GM12873 (cell line): ENCODE results near the gene BCAT1.

Experiments used
- TF ChIP-seq, protein P1 (sequence below): IDR thresholded peaks from 2 replicates; pipeline ENCODE4 v1.5.1; 2012; ENCODE audit warnings: low read depth, mild to moderate bottlenecking, moderate library complexity, low read length, control low read depth; ENCODE audit not compliant: insufficient read depth; ENCODE audit errors: missing control alignments

Gene BCAT1

DNA sequence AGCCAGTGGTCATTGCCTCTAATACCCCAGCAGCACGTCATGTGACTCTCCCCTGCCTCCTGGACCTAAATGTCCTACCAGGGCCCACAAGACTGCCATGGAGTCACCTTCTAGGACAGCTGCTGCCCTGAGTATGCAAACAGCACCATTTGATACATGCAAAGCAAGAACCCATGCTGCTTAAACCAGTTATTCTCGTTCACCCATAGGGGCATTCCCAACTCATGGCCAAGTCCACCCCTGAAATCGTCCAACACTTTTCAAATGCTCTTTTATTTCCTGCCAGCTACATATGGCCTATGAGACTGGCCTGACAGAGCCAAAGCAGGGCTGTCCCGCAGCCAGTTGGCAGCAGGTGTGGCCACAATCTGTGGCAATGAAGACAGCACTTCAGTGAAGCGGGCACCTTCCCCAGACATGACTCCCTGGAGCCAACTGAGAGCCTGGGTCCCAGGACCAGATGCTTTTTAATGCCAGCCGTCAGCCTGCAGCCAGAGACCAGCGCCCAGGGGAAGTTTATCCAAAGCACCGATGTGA lies 99.9 kb downstream of the BCAT1 start:
- TF ChIP-seq, protein P1, sequence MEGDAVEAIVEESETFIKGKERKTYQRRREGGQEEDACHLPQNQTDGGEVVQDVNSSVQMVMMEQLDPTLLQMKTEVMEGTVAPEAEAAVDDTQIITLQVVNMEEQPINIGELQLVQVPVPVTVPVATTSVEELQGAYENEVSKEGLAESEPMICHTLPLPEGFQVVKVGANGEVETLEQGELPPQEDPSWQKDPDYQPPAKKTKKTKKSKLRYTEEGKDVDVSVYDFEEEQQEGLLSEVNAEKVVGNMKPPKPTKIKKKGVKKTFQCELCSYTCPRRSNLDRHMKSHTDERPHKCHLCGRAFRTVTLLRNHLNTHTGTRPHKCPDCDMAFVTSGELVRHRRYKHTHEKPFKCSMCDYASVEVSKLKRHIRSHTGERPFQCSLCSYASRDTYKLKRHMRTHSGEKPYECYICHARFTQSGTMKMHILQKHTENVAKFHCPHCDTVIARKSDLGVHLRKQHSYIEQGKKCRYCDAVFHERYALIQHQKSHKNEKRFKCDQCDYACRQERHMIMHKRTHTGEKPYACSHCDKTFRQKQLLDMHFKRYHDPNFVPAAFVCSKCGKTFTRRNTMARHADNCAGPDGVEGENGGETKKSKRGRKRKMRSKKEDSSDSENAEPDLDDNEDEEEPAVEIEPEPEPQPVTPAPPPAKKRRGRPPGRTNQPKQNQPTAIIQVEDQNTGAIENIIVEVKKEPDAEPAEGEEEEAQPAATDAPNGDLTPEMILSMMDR, result no peak

DNA sequence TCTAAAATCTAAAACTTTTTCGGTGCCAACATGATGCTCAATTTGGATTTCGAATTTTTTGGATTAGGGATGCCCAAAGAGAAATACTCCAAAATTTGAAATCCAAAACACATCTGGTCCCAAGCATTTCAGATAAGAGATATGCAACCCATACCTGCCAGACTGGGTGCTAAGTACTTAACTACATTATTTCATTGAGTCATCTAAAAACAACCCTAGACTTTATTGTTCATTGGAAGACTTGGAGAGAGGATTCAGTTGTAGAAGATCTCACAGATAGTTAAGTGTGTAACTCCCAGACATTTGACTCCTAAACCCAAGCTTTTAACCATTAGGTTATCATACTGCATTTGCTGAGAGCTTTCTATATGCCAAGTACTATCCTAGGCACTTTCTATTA lies 102.2 kb downstream of the BCAT1 start:
- TF ChIP-seq, protein P1, result no peak

DNA sequence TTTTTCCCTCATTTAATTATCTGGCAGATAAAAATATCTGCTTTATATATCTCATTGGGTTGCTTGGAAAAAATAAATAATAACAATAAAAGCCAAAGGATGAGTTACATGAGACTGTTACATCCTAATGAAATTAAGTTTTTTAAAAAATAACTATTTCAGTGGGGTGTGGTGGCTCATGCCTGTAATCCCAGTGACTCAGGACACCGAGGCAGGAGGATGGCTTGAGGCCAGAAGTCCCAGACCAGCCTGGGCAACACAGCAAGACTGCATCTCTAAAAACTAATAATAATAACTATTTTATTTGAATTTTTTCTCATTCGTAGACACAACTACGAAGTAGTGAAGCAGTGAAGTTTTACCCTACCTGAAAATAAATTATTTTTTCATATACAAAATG lies 103.3 kb downstream of the BCAT1 start:
- TF ChIP-seq, protein P1, result no peak

DNA sequence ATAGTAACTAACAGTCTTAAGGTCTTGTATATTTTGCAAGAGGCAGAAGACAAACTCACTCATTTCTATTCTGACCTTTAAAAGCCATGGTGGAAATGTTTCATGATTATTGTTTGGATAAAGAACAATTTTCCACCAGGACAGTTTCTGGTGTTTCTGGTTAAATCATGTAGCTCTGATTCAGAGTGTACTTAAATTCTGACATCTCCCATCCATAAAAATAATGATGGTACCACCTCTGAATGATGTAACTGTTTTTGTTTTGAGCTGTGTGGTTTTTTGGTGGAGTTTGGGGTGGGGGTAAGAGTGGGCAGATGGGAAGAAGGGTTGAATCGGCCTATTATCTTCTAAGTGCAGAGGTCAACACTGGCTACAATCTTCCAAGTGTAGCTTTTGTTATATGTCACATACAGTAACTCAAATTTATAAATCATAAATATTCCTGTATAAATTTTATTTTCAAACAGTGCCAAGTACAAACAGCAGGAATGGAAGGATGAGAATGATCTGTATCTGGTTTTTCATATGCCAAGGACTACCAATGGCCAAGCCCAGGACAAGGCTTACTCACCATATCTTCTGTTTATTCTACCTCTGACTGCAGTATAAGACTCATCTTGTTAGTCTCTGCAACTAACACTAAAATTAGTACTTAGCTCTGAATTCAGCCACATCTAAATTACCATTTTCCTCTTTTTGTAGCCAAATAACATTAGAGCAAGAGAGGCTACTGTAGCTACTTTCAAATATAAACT lies 108.7 kb downstream of the BCAT1 start:
- TF ChIP-seq, protein P1, result no peak

DNA sequence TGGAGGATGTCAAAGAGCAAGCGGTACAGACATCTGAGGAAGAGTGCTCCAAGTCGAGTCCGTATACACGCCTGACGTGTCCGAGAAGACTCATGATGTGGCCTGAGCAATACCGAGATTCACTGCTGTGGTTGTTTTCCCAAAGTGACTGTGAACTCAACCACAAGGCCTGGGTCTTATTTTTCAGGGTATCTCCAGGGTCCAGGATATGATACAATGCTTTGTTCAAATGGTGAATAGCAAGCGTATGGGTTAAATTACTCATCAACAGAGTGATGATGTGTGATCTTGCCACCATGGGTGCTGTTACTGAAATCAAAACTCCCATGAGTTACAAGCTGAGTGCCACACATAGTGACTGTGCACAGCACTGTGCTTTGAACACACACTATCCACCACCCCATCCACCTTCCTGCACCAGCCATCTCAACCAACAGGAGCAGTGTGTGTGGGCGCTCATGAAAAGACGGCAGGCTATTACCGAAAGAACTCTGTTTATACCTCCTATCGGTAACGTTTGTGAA lies 109.6 kb downstream of the BCAT1 start:
- TF ChIP-seq, protein P1, result peak; percentile 30

DNA sequence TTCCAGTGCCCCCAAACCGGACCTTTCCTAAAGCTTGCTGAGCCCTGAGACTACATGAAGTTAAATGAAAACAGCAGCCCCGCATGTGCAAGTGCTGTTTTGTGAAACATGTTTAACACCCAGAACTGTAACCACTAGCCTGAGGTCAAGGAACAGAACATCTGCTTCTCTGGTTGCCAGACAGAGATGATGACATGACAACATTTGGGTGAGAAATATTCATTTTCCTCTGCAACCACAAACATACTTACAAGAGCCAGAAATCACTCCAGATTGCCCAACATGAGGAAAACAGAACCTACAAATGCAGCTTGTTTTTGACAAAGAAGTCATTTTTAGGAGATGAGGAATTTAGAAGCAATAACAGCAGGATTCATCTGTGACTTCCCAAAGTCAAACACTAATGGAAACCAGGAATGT lies 110.4 kb downstream of the BCAT1 start:
- TF ChIP-seq, protein P1, result no peak

DNA sequence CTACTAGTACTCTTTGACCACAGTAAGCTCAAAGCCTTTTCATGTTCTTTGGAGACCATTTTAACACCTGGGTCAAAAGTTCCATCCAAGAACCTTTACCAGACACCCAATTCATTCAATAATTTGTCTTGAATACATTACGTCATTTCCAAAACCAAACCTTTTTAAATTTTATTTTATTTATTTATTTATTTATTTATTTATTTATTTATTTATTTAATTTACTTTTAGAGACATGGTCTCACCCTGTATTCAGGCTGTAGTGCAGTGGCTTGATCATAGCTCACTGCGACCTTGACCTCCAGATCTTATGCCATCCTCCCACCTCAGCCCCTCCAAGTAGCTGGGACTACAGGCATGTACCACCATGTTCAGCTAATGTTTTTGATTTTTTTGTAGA lies 113.5 kb downstream of the BCAT1 start:
- TF ChIP-seq, protein P1, result no peak
